HEK293 (cell line): ENCODE data around the gene BTNL8.

Experiments
- CTCF ChIA-PET: fragments of 350-600 bp; formaldehyde crosslinking; extraction: SDS; loops from one replicate; lab custom pipeline; 2021; ENCODE audit warnings: antibody characterized with exemption; lab: Yijun Ruan, JAX
- POLR2A ChIA-PET: fragments of 300-600 bp; formaldehyde crosslinking; extraction: SDS; loops from one replicate; lab custom pipeline; 2020; ENCODE audit warnings: antibody characterized with exemption, inconsistent platforms; lab: Yijun Ruan, JAX
- H3K27ac ChIP-seq: fragments of 200-500 bp; sonication (Bioruptor generic); 2 replicates; pipeline ENCODE4 v1.5.1; 2014; ENCODE audit warnings: low read depth, low read length, control low read depth, inconsistent platforms; ENCODE audit errors: extremely low read depth
- H3K36me3 ChIP-seq, 2 experiments: fragments of 200-500 bp in 1 of 2; sonication (Bioruptor generic) in 1 of 2; 1 replicate in 1 of 2; 2 replicates in 1 of 2; pipeline ENCODE4 v1.5.1; 2014 to 2017; ENCODE audit warnings: inconsistent platforms in 2 of 2, low read length in 2 of 2; ENCODE audit not compliant: control insufficient read depth in 2 of 2, insufficient read depth in 1 of 2
- H3K4me1 ChIP-seq: fragments of 200-500 bp; sonication (Bioruptor generic); 2 replicates; pipeline ENCODE4 v1.5.1; 2014; ENCODE audit warnings: mild to moderate bottlenecking, low read length, inconsistent platforms; ENCODE audit not compliant: control insufficient read depth, insufficient read depth
- H3K4me3 ChIP-seq: 2 replicates; pipeline ENCODE4 v1.5.1; 2011; ENCODE audit warnings: low read depth, mild to moderate bottlenecking, control low read depth, low read length, moderate library complexity
- H3K9me3 ChIP-seq: fragments of 200-500 bp; sonication (Bioruptor generic); 2 replicates; pipeline ENCODE4 v1.5.1; 2014; ENCODE audit warnings: low read depth, low read length, inconsistent platforms; ENCODE audit not compliant: control insufficient read depth, insufficient read depth
- MEIS1 ChIP-seq: sonication (generic); formaldehyde crosslinking; IDR thresholded peaks from 2 replicates; pipeline ENCODE4 v1.8.1; 2022; ENCODE audit warnings: missing genetic modification reagents, mild to moderate bottlenecking, borderline replicate concordance
- OVOL3 ChIP-seq: fragments of 450-650 bp; formaldehyde crosslinking; IDR thresholded peaks from 2 replicates; pipeline ENCODE4 v1.5.1; 2016; ENCODE audit warnings: missing biosample characterization, missing genetic modification characterization
- ZIC2 ChIP-seq: fragments of 450-650 bp; formaldehyde crosslinking; IDR thresholded peaks from 2 replicates; pipeline ENCODE4 v1.5.1; 2016; ENCODE audit warnings: missing biosample characterization, missing genetic modification characterization
- ZNF112 ChIP-seq: fragments of 450-650 bp; formaldehyde crosslinking; IDR thresholded peaks from 2 replicates; pipeline ENCODE4 v1.5.0; 2017; ENCODE audit warnings: missing biosample characterization, missing genetic modification characterization
- ZNF121 ChIP-seq: fragments of 450-650 bp; formaldehyde crosslinking; IDR thresholded peaks from 2 replicates; pipeline ENCODE4 v1.5.1; 2016; ENCODE audit warnings: missing biosample characterization, missing genetic modification characterization
- ZNF23 ChIP-seq: fragments of 450-650 bp; formaldehyde crosslinking; IDR thresholded peaks from 2 replicates; pipeline ENCODE4 v1.5.1; 2016; ENCODE audit warnings: missing biosample characterization, missing genetic modification characterization, borderline replicate concordance
- ZNF354C ChIP-seq: fragments of 450-650 bp; formaldehyde crosslinking; IDR thresholded peaks from 2 replicates; pipeline ENCODE4 v1.5.1; 2016; ENCODE audit warnings: missing biosample characterization, missing genetic modification characterization, low read depth, borderline replicate concordance
- ZNF423 ChIP-seq: fragments of 450-650 bp; formaldehyde crosslinking; IDR thresholded peaks from 2 replicates; pipeline ENCODE4 v1.5.1; 2016; ENCODE audit warnings: missing biosample characterization, missing genetic modification characterization
- ZNF473 ChIP-seq: fragments of 450-650 bp; formaldehyde crosslinking; IDR thresholded peaks from 2 replicates; pipeline ENCODE4 v1.5.1; 2017; ENCODE audit warnings: missing biosample characterization, missing genetic modification characterization
- ZNF610 ChIP-seq: fragments of 450-650 bp; formaldehyde crosslinking; IDR thresholded peaks from 2 replicates; pipeline ENCODE4 v1.5.1; 2016; ENCODE audit warnings: missing biosample characterization, missing genetic modification characterization, borderline replicate concordance
- ZNF658 ChIP-seq: fragments of 450-650 bp; formaldehyde crosslinking; IDR thresholded peaks from 2 replicates; pipeline ENCODE4; 2016; ENCODE audit warnings: missing biosample characterization, missing genetic modification characterization
- ZNF664 ChIP-seq: fragments of 450-650 bp; formaldehyde crosslinking; IDR thresholded peaks from 2 replicates; pipeline ENCODE4 v1.5.1; 2016; ENCODE audit warnings: missing biosample characterization, missing genetic modification characterization
- ZNF830 ChIP-seq: fragments of 450-650 bp; IDR thresholded peaks from 2 replicates; pipeline ENCODE4 v1.5.0; 2018; ENCODE audit warnings: missing biosample characterization, missing genetic modification characterization, low read depth, mild to moderate bottlenecking, moderate library complexity
- ZSCAN30 ChIP-seq: fragments of 450-650 bp; IDR thresholded peaks from 2 replicates; pipeline ENCODE4 v1.5.1; 2018; ENCODE audit warnings: missing biosample characterization, mild to moderate bottlenecking, missing genetic modification characterization, moderate library complexity
- TF ChIP-seq, protein P1 (sequence below): fragments of 450-650 bp; formaldehyde crosslinking; IDR thresholded peaks from 2 replicates; pipeline ENCODE4 v1.5.1; 2016; ENCODE audit warnings: missing biosample characterization, missing genetic modification characterization
- TF ChIP-seq, protein P2 (sequence below): fragments of 450-650 bp; formaldehyde crosslinking; IDR thresholded peaks from 2 replicates; pipeline ENCODE4 v1.5.1; 2016; ENCODE audit warnings: missing biosample characterization, missing genetic modification characterization
- TF ChIP-seq, protein P3 (sequence below): fragments of 450-650 bp; IDR thresholded peaks from 2 replicates; pipeline ENCODE4 v1.5.1; 2018; ENCODE audit warnings: missing biosample characterization, missing genetic modification characterization
- TF ChIP-seq, protein P4 (sequence below): fragments of 450-650 bp; formaldehyde crosslinking; IDR thresholded peaks from 2 replicates; pipeline ENCODE4 v1.5.1; 2017; ENCODE audit warnings: missing biosample characterization, missing genetic modification characterization

The BTNL8 gene

DNA sequence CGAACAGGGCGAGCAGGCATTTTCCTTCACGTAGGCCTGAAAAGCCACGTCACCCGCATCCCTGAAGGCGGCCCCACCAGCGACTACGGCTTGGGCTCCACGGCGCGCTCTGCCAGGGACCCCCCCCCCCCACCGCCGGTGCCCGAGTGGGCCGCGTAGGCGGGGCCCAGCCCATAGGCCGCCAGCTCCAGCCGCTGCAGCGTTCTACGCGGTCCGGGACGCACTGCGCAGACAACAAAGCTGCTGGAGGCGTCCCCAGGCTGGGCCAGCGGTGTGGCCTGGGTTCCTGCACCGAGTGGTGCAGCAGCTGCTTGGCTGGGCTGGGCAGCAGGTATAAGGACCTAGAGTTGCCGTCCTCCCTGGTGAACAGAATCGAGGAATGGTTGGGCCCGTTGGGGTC is 71.4 kb downstream of the BTNL8 start (continued):
- TF ChIP-seq ZNF473 (tag by site-specific recombination), result no peak
- TF ChIP-seq ZNF23 (tag by site-specific recombination), result no peak
- TF ChIP-seq, protein P1, sequence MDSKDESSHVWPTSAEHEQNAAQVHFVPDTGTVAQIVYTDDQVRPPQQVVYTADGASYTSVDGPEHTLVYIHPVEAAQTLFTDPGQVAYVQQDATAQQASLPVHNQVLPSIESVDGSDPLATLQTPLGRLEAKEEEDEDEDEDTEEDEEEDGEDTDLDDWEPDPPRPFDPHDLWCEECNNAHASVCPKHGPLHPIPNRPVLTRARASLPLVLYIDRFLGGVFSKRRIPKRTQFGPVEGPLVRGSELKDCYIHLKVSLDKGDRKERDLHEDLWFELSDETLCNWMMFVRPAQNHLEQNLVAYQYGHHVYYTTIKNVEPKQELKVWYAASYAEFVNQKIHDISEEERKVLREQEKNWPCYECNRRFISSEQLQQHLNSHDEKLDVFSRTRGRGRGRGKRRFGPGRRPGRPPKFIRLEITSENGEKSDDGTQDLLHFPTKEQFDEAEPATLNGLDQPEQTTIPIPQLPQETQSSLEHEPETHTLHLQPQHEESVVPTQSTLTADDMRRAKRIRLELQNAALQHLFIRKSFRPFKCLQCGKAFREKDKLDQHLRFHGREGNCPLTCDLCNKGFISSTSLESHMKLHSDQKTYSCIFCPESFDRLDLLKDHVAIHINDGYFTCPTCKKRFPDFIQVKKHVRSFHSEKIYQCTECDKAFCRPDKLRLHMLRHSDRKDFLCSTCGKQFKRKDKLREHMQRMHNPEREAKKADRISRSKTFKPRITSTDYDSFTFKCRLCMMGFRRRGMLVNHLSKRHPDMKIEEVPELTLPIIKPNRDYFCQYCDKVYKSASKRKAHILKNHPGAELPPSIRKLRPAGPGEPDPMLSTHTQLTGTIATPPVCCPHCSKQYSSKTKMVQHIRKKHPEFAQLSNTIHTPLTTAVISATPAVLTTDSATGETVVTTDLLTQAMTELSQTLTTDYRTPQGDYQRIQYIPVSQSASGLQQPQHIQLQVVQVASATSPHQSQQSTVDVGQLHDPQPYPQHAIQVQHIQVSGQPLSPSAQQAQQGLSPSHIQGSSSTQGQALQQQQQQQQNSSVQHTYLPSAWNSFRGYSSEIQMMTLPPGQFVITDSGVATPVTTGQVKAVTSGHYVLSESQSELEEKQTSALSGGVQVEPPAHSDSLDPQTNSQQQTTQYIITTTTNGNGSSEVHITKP (tag by site-specific recombination), result no peak
- TF ChIP-seq ZNF658 (tag by site-specific recombination), result no peak
- TF ChIP-seq ZNF830 (tag by site-specific recombination), result no peak
- TF ChIP-seq, all 188 proteins: peak for 0

DNA sequence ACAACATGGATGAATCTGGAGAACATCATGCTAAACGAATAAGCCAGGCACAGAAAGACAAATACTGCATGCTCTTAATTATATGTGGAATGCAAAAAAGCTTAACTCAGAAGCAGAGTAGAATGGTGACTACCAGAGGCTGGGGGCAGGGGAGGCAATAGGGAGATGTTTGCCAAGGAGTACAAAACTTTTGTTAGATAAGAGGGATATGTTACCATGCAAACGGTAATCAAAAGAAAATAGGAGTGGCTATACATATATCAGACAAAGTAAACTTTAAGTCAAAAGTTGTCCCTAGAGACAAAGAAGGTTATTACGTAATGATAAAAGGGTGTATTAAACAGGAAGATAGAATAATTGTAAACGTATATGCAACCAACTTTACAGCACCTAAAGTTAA is 71.9 kb downstream of the BTNL8 start:
- no peak for TF ChIP-seq ZNF664
- Histone ChIP-seq H3K4me1 (no peaks in the 10 kb centered on the region), H3K9me3 (no peaks in the 10 kb centered on the region), H3K36me3 (no peaks in the 10 kb centered on the region), H3K4me3 (no peak overlapping the region), H3K27ac (no peak overlapping the region)
- ChIA-PET POLR2A (no interaction called here), CTCF (no interaction called here)

DNA sequence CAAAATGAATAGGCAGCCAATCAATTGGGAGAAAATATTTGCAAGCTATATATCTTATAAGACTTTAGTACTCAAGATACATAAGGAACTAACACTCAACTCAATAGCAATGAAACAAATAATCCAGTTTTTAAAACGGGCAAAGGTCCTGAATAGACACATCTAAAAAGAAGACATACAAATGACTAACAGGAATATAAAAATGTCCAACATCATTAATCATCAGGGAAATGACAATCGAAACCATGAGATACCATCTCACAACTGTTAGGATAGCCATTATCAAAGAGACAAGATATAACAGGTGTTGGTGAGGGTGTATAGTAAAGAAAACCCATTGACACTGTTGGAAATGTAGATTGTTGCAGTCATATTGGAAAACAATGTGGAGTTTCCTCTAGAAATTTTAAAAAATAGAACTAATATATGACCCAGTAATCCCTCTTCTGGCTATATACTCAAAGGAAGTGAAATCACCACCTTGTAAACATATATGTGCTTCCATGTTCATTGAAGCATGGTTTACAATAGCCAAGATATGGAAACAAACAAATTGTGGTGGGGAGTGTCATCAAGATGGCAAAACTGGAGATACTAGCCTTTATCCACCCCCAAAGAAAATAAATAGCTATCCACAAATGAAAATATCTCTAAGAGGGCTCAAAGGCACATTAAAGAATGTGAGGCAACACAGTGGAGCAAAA is 75.8 kb downstream of the BTNL8 start:
- POLR2A ChIA-PET, result no interaction called here
- Histone ChIP-seq H3K9me3 (no peaks in the 10 kb centered on the region), H3K4me1 (no peaks in the 10 kb centered on the region), H3K36me3 (no peaks in the 10 kb centered on the region), H3K4me3 (no peak overlapping the region), H3K27ac (no peak overlapping the region)
- CTCF ChIA-PET, result no interaction called here
- TF ChIP-seq, protein P2, sequence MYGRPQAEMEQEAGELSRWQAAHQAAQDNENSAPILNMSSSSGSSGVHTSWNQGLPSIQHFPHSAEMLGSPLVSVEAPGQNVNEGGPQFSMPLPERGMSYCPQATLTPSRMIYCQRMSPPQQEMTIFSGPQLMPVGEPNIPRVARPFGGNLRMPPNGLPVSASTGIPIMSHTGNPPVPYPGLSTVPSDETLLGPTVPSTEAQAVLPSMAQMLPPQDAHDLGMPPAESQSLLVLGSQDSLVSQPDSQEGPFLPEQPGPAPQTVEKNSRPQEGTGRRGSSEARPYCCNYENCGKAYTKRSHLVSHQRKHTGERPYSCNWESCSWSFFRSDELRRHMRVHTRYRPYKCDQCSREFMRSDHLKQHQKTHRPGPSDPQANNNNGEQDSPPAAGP (tag by site-specific recombination), result no peak
- TF ChIP-seq OVOL3 (tag by site-specific recombination) (no peak), MEIS1 (no peak)
- TF ChIP-seq, protein P3, sequence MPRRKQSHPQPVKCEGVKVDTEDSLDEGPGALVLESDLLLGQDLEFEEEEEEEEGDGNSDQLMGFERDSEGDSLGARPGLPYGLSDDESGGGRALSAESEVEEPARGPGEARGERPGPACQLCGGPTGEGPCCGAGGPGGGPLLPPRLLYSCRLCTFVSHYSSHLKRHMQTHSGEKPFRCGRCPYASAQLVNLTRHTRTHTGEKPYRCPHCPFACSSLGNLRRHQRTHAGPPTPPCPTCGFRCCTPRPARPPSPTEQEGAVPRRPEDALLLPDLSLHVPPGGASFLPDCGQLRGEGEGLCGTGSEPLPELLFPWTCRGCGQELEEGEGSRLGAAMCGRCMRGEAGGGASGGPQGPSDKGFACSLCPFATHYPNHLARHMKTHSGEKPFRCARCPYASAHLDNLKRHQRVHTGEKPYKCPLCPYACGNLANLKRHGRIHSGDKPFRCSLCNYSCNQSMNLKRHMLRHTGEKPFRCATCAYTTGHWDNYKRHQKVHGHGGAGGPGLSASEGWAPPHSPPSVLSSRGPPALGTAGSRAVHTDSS, result no peak
- TF ChIP-seq, protein P4, sequence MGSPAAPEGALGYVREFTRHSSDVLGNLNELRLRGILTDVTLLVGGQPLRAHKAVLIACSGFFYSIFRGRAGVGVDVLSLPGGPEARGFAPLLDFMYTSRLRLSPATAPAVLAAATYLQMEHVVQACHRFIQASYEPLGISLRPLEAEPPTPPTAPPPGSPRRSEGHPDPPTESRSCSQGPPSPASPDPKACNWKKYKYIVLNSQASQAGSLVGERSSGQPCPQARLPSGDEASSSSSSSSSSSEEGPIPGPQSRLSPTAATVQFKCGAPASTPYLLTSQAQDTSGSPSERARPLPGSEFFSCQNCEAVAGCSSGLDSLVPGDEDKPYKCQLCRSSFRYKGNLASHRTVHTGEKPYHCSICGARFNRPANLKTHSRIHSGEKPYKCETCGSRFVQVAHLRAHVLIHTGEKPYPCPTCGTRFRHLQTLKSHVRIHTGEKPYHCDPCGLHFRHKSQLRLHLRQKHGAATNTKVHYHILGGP (tag by site-specific recombination), result no peak

DNA sequence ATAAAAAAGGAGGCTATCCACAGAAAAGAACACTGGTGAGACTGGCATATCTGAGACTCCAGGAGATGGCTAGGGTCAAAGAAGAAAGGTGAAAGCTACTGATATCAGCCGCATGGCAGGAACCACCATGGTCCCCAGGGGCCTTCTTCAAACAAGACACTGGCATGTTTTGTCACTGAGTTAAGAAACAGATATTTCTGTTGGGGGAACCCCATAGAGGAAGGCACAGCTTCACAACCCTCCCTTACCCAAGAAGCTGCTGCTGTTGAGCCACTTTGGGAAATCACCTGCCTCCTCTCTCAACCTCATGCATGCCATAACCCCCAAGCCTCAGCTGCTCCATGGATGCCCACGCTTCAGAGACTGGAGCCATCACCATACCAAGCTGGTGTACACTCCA is 76.4 kb downstream of the BTNL8 start:
- H3K27ac ChIP-seq, result no peak overlapping the region
- POLR2A ChIA-PET, result no interaction called here
- no peak overlapping the region for H3K4me3 ChIP-seq
- H3K4me1 ChIP-seq, result no peaks in the 10 kb centered on the region
- no peaks in the 10 kb centered on the region for H3K9me3 ChIP-seq
- no peaks in the 10 kb centered on the region for H3K36me3 ChIP-seq
- CTCF ChIA-PET, result no interaction called here
- TF ChIP-seq ZNF830 (tag by site-specific recombination) (no peak), ZNF112 (tag by site-specific recombination) (no peak), ZNF423 (tag by site-specific recombination) (no peak), ZNF610 (tag by site-specific recombination) (no peak), ZNF121 (tag by site-specific recombination) (no peak), ZNF354C (tag by site-specific recombination) (no peak), ZIC2 (tag by site-specific recombination) (no peak), ZSCAN30 (no peak)
- TF ChIP-seq, protein P1 (tag by site-specific recombination), result no peak
